GM20431 (cell line): Measurements from ENCODE around the gene XRCC3.

Experiments used
- in situ Hi-C: fragments of 300-500 bp; cut with MseI, MboI; formaldehyde crosslinking; loops from one replicate; pipeline ENCODE4 v1.15.0; 2020; ENCODE audit warnings: low sequenced_read_pairs; ENCODE audit not compliant: unreplicated experiment

Gene XRCC3

DNA sequence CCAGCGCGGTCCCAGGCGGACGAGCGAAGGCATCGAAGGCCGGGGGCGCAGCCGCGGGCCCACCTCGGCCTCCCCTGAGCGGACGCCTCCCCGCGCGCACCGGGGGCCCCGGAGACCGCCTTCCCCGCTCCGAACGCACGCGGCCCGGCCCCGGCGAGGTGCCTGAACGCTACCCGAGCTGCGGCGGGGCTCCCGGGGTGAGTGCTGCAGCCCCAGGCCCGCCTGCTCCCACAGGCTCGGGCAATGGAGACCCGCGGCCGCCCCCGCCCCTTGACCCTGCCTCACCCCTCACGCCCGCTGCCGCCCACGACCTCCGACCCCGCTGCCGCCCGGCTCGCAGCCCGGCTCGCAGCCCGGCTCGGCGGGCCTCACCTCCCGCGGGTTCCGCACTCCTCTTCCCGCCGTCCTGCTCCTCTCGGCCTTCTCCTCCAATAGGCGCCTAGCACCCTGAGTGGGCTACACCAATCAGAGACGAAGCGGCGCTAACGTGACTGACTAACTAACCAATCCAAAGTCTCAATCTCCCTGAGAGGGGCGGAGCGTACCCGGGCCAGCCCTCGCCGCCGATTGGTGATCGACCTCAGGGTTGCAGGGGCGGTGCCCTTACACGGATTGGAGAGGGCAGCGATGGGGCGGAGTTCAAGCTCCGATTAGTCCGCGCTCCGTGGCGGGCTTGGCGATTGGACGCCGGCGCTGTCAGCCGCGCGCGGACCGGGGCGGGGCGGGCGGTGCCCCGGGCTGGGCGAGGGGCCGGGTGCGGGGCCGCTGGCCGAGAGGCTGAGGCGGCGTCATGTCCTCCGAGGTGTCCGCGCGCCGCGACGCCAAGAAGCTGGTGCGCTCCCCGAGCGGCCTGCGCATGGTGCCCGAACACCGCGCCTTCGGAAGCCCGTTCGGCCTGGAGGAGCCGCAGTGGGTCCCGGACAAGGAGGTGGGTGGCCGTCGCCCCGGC lies at the start of gene XRCC3, which contains the start of gene ZFYVE21:
Gene XRCC3, minus strand, starts transcription at position 400 of the 949 bp plus-strand sequence. CDS start 4,364 bp downstream, outside the sequence.
Gene ZFYVE21, plus strand, starts transcription at position 759 of the 949 bp plus-strand sequence. Its CDS starts 32 bp downstream, at position 791.
- in situ Hi-C loops = no loop called here

DNA sequence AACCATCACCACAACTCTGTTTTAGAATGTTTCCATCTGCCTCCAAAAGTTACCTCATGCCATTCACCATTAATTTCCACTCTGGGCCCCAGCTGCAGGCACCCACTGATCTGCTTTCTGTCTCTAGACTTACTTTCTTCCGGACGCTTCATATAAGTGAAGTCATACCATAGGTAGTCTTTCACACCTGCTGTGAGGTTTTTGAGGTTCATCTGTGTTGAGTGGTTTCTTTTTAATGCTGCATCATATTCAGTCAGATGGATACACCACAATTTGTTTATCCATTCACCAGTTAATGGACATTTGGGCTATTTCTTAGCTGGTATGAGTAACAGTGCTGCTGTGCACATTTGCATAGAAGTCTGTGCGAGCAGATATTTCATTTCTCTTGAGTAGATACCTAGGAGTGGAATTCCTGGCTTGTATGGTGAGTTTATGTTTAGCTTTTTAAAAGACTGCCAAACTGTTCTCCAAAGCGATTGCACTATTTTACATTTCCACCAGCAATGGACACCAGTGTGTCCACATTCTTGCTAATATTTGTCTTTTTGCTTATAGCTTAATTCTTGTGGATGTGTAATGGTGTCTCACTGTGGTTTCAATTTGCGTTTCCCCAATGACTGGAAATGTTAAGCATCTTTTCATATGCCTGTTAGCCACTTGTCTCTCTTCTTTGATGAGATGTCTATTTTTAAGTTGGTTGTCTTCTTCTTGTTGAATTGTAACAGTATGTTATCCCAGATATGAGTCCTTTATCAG lies 48.7 kb upstream of the XRCC3 start:
- in situ Hi-C loops = no loop called here

DNA sequence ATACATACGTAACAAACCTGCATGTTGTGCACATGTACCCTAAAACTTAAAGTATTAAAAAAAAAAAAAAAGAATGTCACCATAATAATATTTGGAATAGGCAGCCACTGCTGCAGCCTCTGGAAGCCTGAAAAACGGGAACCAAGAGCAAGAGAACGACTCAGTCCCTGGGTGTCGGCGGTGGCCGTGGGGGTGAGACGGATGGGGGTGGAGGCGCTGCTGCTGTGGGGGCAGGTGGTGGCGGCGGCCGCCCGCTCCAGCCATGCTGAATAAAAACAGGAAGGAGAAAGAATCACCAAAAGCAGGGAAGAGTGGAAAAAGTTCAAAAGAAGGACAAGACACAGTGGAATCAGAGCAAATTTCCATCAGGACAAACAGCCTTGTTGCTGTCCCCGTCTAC lies 47.3 kb upstream of the XRCC3 start:
- in situ Hi-C loops = no loop called here

DNA sequence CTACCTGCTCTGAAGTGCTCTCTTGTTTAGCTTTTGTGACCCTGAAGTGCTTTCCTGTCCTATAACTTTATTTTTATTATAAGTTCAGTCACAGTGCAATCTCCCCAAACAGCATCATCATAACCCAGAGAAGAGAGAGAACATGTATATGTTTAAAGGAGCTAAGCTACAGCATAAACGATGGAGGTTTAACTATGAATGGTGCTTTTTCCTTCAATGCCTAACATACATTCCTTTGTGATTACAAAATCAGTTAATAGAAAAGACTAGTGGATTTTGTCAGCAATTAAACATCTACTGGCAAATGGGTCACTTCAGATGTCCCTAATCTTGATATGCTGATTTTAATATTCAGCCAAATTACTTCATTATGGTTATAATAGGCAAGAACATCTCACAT lies 46.8 kb upstream of the XRCC3 start:
- in situ Hi-C loops = no loop called here

- in situ Hi-C loops = no loop called here
Measured at GRCh38 chr14:103758059-103758776, 43.0 kb upstream of the XRCC3 start.

DNA sequence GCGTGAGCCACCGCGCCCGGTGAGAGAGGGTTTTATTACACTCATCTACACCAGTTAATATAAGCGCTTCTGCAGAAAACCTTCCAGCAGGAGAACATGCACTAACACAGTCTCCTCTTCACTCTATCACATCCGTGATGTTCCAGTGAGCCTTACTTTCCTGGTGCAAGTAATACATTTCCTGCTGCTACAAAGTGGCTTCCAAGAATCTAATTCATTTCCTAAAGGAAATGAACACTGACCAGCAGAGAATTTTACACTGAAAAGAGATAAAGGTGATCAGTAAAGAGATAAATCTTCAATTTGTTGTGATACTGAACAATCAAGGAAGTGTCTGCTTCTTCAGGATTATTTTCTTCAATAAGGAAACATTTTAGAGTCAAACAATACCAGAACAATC lies 39.8 kb upstream of the XRCC3 start:
- in situ Hi-C loops = no loop called here

- in situ Hi-C loops = no loop called here
Measured at GRCh38 chr14:103753774-103754173, 38.5 kb upstream of the XRCC3 start.

- in situ Hi-C loops = no loop called here
Measured at GRCh38 chr14:103749860-103750259, 34.6 kb upstream of the XRCC3 start.

DNA sequence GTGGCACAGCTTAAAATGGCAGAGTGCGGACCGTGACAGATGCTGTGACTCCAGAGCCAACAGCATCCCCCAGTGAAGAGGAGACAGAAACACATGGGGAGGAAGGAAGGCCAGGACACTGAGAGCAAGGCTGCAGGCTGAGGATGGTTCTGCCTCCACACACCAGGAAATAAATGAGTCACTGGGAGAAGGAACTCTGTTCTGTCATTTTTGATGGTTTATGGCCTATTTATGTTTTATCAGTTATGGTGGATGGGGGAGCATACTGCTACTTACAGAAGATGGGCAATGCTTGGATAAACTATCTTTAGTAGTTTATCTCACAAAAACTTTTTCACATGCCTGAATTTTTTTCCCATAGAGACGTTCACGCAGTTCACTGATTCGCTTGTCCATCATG lies 34.2 kb upstream of the XRCC3 start:
- in situ Hi-C loops = no loop called here

GRCh38 chr14:103748534-103748857 lies 33.2 kb upstream of the XRCC3 start:
- in situ Hi-C loops = no loop called here

- in situ Hi-C loops = no loop called here
Measured at GRCh38 chr14:103746701-103747100, 31.4 kb upstream of the XRCC3 start.

- in situ Hi-C loops = no loop called here
Measured at GRCh38 chr14:103745424-103745823, 30.2 kb upstream of the XRCC3 start.

GRCh38 chr14:103744621-103745395 lies 29.6 kb upstream of the XRCC3 start:
- in situ Hi-C loops = no loop called here

- in situ Hi-C loops = no loop called here
Measured at GRCh38 chr14:103743691-103744090, 28.4 kb upstream of the XRCC3 start.

DNA sequence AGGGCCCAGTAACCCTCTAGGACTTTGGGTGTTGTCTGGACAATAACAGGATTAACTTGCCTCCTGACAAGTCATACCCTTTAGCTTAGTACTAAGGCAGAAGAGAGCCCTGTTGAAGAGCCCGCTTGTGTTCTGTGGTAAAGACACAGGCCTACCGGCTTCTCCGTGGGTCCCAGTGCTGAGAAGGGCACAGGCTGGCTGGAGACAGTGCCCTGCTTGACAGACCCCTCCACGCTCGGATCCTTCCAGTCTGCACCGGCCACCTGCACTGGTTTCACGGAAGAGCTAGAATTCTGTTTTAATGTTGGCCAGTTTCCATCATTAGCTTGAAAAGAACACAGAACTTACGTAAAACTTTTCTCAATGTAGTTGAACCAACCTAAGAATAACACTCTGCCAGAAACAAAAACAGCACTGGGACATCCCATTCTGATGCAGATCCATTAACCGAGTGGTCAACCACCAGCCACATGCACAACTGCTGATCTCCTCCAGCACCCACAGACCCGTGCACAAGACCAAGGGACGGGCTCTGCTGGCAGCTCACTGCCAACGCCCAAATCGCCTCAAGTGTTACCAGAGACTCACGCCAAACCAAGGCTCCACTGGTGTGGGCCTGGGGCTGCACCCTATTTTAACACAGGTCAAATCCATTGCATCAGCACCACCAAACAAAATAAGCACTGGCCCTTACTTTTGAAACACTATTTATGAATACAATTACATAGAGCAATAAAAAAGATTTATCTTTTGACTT lies 27.4 kb upstream of the XRCC3 start:
- in situ Hi-C loops = no loop called here

DNA sequence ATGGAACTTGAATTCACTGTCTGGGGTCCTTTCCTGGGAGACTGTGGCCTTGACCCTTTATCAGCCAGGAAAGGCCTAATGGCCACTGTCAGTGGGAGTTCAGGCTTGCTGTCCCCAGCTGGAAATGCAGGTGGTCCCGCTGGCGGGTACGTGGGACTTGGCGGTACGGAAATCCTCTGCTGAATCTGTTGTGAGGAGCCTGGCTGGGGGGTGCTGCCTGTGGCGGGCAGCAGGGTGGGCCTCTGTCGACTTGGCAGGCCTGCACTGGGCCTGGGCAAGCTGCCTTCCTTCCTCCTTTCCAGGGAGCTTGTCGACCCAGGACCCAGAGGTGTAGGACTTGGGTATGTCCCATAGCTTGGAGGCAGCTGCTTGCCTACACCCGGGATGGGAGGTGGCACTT lies 26.6 kb upstream of the XRCC3 start:
- in situ Hi-C loops = no loop called here

GRCh38 chr14:103740991-103741689 lies 25.9 kb upstream of the XRCC3 start:
- in situ Hi-C loops = no loop called here

- in situ Hi-C loops = no loop called here
Measured at GRCh38 chr14:103739793-103740501, 24.7 kb upstream of the XRCC3 start.
